CD4-positive, alpha-beta T cell (primary cell): ENCODE measurements around the gene CDH12. TPM values are rescaled to one million over a fixed set of nuclear protein-coding genes. Genes with fewer than 3 reads are reported as not detected.
"Not testable (repeated sequence)": the region's sequence is repeated elsewhere in the genome, so short reads cannot be mapped to it uniquely, and the experiment has no call there.

Experiments used
- ATAC-seq: fragments of 200-7000 bp; cut with Tn5 transposase; one replicate; pipeline ENCODE4 v1.10.0; 2022; ENCODE audit warnings: mild to moderate bottlenecking; ENCODE audit not compliant: poor library complexity
- CTCF ChIA-PET: fragments of 350-600 bp; sonication (Branson Sonifier 250); formaldehyde crosslinking; loops from one replicate; lab custom pipeline; 2021; ENCODE audit warnings: antibody characterized with exemption, inconsistent platforms; lab: Charles Lee
- POLR2A ChIA-PET: fragments of 350-600 bp; sonication (Branson Sonifier 250); formaldehyde crosslinking; loops from one replicate; lab custom pipeline; 2021; ENCODE audit warnings: antibody characterized with exemption, inconsistent platforms; lab: Charles Lee
- DNase-seq, 14 experiments: peaks; one replicate each; pipeline ENCODE4 v3.0.0-alpha.2; 2013 to 2020; ENCODE audit warnings: mixed read lengths in 2 of 14
- H3K27ac ChIP-seq, 2 donors: one replicate each; pipeline versions ENCODE4 v1.5.1 to v1.7.0; 2013; ENCODE audit warnings: low read length in 2 of 2, low read depth in 1 of 2, mild to moderate bottlenecking in 1 of 2
- H3K27me3 ChIP-seq, 2 experiments: 1 replicate in 1 of 2; 2 replicates in 1 of 2; pipeline versions ENCODE4 v1.6.1 to v1.7.0; 2013; ENCODE audit warnings: low read length in 2 of 2, control low read depth in 1 of 2, mild to moderate bottlenecking in 1 of 2, moderate library complexity in 1 of 2; ENCODE audit not compliant: insufficient read depth in 2 of 2, control insufficient read depth in 1 of 2
- H3K36me3 ChIP-seq: one replicate; pipeline ENCODE4 v1.6.1; 2013; ENCODE audit warnings: low read length, control low read depth; ENCODE audit not compliant: insufficient read depth
- H3K4me1 ChIP-seq: one replicate; pipeline ENCODE4 v1.6.1; 2013; ENCODE audit warnings: low read length, control low read depth; ENCODE audit not compliant: insufficient read depth
- H3K4me3 ChIP-seq: one replicate; pipeline ENCODE4 v1.5.1; 2013; ENCODE audit warnings: mild to moderate bottlenecking, low read length, moderate library complexity
- H3K9me3 ChIP-seq, 2 experiments: 1 replicate in 1 of 2; 2 replicates in 1 of 2; pipeline versions ENCODE4 v1.6.1 to v1.7.0; 2013; ENCODE audit warnings: low read length in 2 of 2, mild to moderate bottlenecking in 2 of 2, control low read depth in 1 of 2, moderate library complexity in 1 of 2; ENCODE audit not compliant: control insufficient read depth in 1 of 2, insufficient read depth in 1 of 2
- H3K27ac Mint-ChIP-seq: one replicate; pipeline ENCODE4 v1.8.0; 2020; ENCODE audit warnings: mixed read lengths
- H3K27me3 Mint-ChIP-seq: one replicate; pipeline ENCODE4 v1.8.0; 2021; ENCODE audit warnings: mixed read lengths
- H3K36me3 Mint-ChIP-seq: one replicate; pipeline ENCODE4 v1.8.0; 2021; ENCODE audit warnings: low read depth, mixed read lengths
- H3K4me1 Mint-ChIP-seq: one replicate; pipeline ENCODE4 v1.8.0; 2021; ENCODE audit warnings: low read depth, mixed read lengths
- H3K4me3 Mint-ChIP-seq: one replicate; pipeline ENCODE4 v1.8.0; 2020; ENCODE audit warnings: mild to moderate bottlenecking, mixed read lengths
- H3K9me3 Mint-ChIP-seq: one replicate; pipeline ENCODE4 v1.8.0; 2020; ENCODE audit warnings: mixed read lengths
- CTCF ChIP-seq: fragments of 200-600 bp; IDR thresholded peaks from one replicate; pipeline ENCODE4 v1.8.0; 2022; ENCODE audit warnings: antibody characterized with exemption, mild to moderate bottlenecking
- intact Hi-C, 2 experiments: fragments of 100-400 bp; cut with DNase I in 1 of 2; cut with micrococcal nuclease in 1 of 2; formaldehyde crosslinking; loops; one replicate each; pipeline versions ENCODE4 v1.15.1 to v1.9.0; 2023 to 2025; cut with DNase I, micrococcal nuclease
- total RNA-seq, 174 experiments: library from RNA in 2 of 174; stranded (reverse) in 2 of 174; gene quantifications; one replicate each; pipeline ENCODE4 v1.2.3 and lab custom pipeline; 2021 to 2026

The CDH12 gene
- total RNA-seq, 2 experiments from 2014 or later = not detected

GRCh38 chr5:22344000-22344399 lies 509.1 kb downstream of the CDH12 start:
- Histone ChIP-seq H3K27me3 (no peaks in the 10 kb centered on the region), H3K4me3 (no peak overlapping the region), H3K9me3 (peaks cover 0 to 4% of the 10 kb centered on the region in 2 experiments), H3K4me1 (no peaks in the 10 kb centered on the region), H3K27ac (no peak overlapping the region), H3K36me3 (no peaks in the 10 kb centered on the region)
- H3K27ac Mint-ChIP-seq = no peak overlapping the region
- no peaks in the 10 kb centered on the region for H3K27me3 Mint-ChIP-seq
- CTCF ChIA-PET = no interaction called here
- POLR2A ChIA-PET = no interaction called here
- TF ChIP-seq CTCF = no peak
- no peaks in the 10 kb centered on the region for H3K4me1 Mint-ChIP-seq
- intact Hi-C loops = no loop called here
- ATAC-seq = no peak
- no peaks in the 10 kb centered on the region for H3K36me3 Mint-ChIP-seq
- no peak overlapping the region for H3K4me3 Mint-ChIP-seq
- peaks cover 8% of the 10 kb centered on the region for H3K9me3 Mint-ChIP-seq
- DNase-seq = no peak

GRCh38 chr5:22341406-22341805 lies 511.7 kb downstream of the CDH12 start:
- Mint-ChIP-seq H3K9me3 (peaks cover 6% of the 10 kb centered on the region), H3K4me1 (no peaks in the 10 kb centered on the region), H3K36me3 (no peaks in the 10 kb centered on the region), H3K27me3 (no peaks in the 10 kb centered on the region), H3K27ac (no peak overlapping the region), H3K4me3 (no peak overlapping the region)
- no peaks in the 10 kb centered on the region for H3K4me1 ChIP-seq
- ChIA-PET CTCF (no interaction called here), POLR2A (no interaction called here)
- H3K9me3 ChIP-seq = peaks cover 0 to 6% of the 10 kb centered on the region in 2 experiments
- H3K27ac ChIP-seq = no peak overlapping the region
- no peaks in the 10 kb centered on the region for H3K27me3 ChIP-seq
- intact Hi-C loops = no loop called here
- no peak for TF ChIP-seq CTCF
- H3K4me3 ChIP-seq = no peak overlapping the region
- ATAC-seq (no peak), DNase-seq (no peak)
- H3K36me3 ChIP-seq = no peaks in the 10 kb centered on the region

GRCh38 chr5:22332949-22333348 lies 520.2 kb downstream of the CDH12 start:
- CTCF ChIA-PET, DNase-seq, H3K4me1 ChIP-seq, H3K36me3 ChIP-seq, POLR2A ChIA-PET, H3K4me3 Mint-ChIP-seq, H3K4me1 Mint-ChIP-seq, H3K27ac Mint-ChIP-seq, H3K27me3 ChIP-seq, H3K36me3 Mint-ChIP-seq, intact Hi-C loops, H3K9me3 ChIP-seq, H3K27ac ChIP-seq, H3K27me3 Mint-ChIP-seq, H3K4me3 ChIP-seq, ATAC-seq: not testable (repeated sequence)
- H3K9me3 Mint-ChIP-seq = peaks cover 10% of the 10 kb centered on the region

- Histone ChIP-seq H3K27me3 (no peaks in the 10 kb centered on the region), H3K36me3 (no peaks in the 10 kb centered on the region), H3K4me1 (no peaks in the 10 kb centered on the region), H3K4me3 (no peak overlapping the region), H3K9me3 (peaks cover 0 to 15% of the 10 kb centered on the region in 2 experiments), H3K27ac (no peak overlapping the region)
- Mint-ChIP-seq H3K36me3 (no peaks in the 10 kb centered on the region), H3K4me3 (no peak overlapping the region), H3K27ac (no peak overlapping the region), H3K9me3 (peaks cover 10% of the 10 kb centered on the region), H3K4me1 (no peaks in the 10 kb centered on the region), H3K27me3 (no peaks in the 10 kb centered on the region)
- intact Hi-C loops = no loop called here
- DNase-seq (no peak), ATAC-seq (no peak)
- ChIA-PET POLR2A (no interaction called here), CTCF (no interaction called here)
- no peak for TF ChIP-seq CTCF
These were observed 523.5 kb downstream of the CDH12 start for GRCh38 chr5:22329683-22330082.
